Endothelial cell of umbilical vein (primary cell): ENCODE results near the gene FLNB. TPM values are rescaled to one million over a fixed set of nuclear protein-coding genes. Genes with fewer than 3 reads are reported as not detected.

ENCODE experiments used
- BruUV-seq: library from RNA; stranded (reverse); fragments of 400-500 nt; replicated peaks from 2 replicates; lab custom pipeline; 2021; lab: Mats Ljungman, UMichigan
- CTCF ChIA-PET: fragments of 300-600, 350-600 bp; sonication (Branson Sonifier 250); formaldehyde crosslinking; loops from one replicate; lab custom pipeline; 2021; ENCODE audit warnings: antibody characterized with exemption, inconsistent platforms; lab: Charles Lee
- POLR2A ChIA-PET: fragments of 300-600, 350-600 bp; sonication (Branson Sonifier 250); formaldehyde crosslinking; loops from one replicate; lab custom pipeline; 2021; ENCODE audit warnings: antibody characterized with exemption, inconsistent platforms; lab: Charles Lee
- DNase-seq: peaks from one replicate; pipeline ENCODE4 v3.0.0-alpha.2; 2011; ENCODE audit warnings: low read depth, low spot score
- FAIRE-seq: peaks from 2 replicates; lab custom pipeline; 2011; peaks lifted over from hg19 to GRCh38; lab: Jason Lieb, UNC
- H2AFZ ChIP-seq: 2 replicates; pipeline ENCODE4 v1.6.0; 2012; ENCODE audit warnings: low read depth, low read length, control low read depth, inconsistent platforms
- H3K27ac ChIP-seq: 2 replicates; pipeline ENCODE4 v1.5.1; 2011; ENCODE audit warnings: low read depth, mild to moderate bottlenecking, control low read depth, low read length, moderate library complexity; ENCODE audit not compliant: insufficient read depth
- H3K27me3 ChIP-seq, 2 experiments: 2 replicates each; pipeline versions ENCODE4 v1.6.0 to v1.6.1; 2011; ENCODE audit warnings: low read length in 2 of 2, mixed read lengths in 1 of 2; ENCODE audit not compliant: control insufficient read depth in 2 of 2, insufficient read depth in 2 of 2
- H3K36me3 ChIP-seq, 2 experiments: 2 replicates in 1 of 2; 3 replicates in 1 of 2; pipeline ENCODE4 v1.5.1; 2011; ENCODE audit warnings: low read length in 2 of 2, mild to moderate bottlenecking in 1 of 2, moderate library complexity in 1 of 2; ENCODE audit not compliant: control insufficient read depth in 2 of 2, insufficient read depth in 2 of 2; ENCODE audit errors: extremely low read depth in 1 of 2
- H3K4me1 ChIP-seq: 3 replicates; pipeline ENCODE4 v1.5.1; 2011; ENCODE audit warnings: mild to moderate bottlenecking, low read length; ENCODE audit not compliant: control insufficient read depth, insufficient read depth; ENCODE audit errors: extremely low read depth
- H3K4me2 ChIP-seq: 2 replicates; pipeline ENCODE4 v1.6.1; 2011; ENCODE audit warnings: low read length, control low read depth, mixed read lengths; ENCODE audit not compliant: insufficient read depth
- H3K4me3 ChIP-seq, 3 experiments: fragments of 200-600 bp in 1 of 3; sonication (generic), shearing (Covaris generic) in 1 of 3; replicated peaks in 1 of 3; 2 replicates each; pipeline ENCODE4 v1.5.1; 2011 to 2016; ENCODE audit warnings: control low read depth in 3 of 3, low read length in 3 of 3, mild to moderate bottlenecking in 2 of 3, inconsistent platforms in 1 of 3, low read depth in 1 of 3, moderate library complexity in 1 of 3; ENCODE audit not compliant: insufficient read depth in 1 of 3
- H3K79me2 ChIP-seq: 2 replicates; pipeline ENCODE4 v1.6.0; 2012; ENCODE audit warnings: low read length, inconsistent platforms; ENCODE audit not compliant: control insufficient read depth, insufficient read depth
- H3K9ac ChIP-seq: replicated peaks from 2 replicates; pipeline ENCODE3; 2011; ENCODE audit warnings: low read length, control low read depth; ENCODE audit not compliant: insufficient read depth; ENCODE audit errors: extremely low read depth
- H3K9me1 ChIP-seq: replicated peaks from 3 replicates; pipeline ENCODE4 v1.6.0; 2011; ENCODE audit warnings: mild to moderate bottlenecking, low read length; ENCODE audit not compliant: control insufficient read depth, insufficient read depth; ENCODE audit errors: extremely low read depth
- H3K9me3 ChIP-seq: replicated peaks from 2 replicates; pipeline ENCODE4 v1.5.1; 2012; ENCODE audit warnings: low read length, inconsistent platforms; ENCODE audit not compliant: control insufficient read depth, insufficient read depth
- H4K20me1 ChIP-seq: replicated peaks from 2 replicates; pipeline ENCODE3; 2011; ENCODE audit warnings: mild to moderate bottlenecking, low read length; ENCODE audit not compliant: control insufficient read depth, insufficient read depth; ENCODE audit errors: extremely low read depth
- EZH2 ChIP-seq: IDR thresholded peaks from 2 replicates; pipeline ENCODE4 v1.6.1; 2012; ENCODE audit warnings: borderline replicate concordance, low read depth, mild to moderate bottlenecking, moderate library complexity, low read length, inconsistent platforms; ENCODE audit not compliant: severe bottlenecking
- FOS ChIP-seq: IDR thresholded peaks from 2 replicates; pipeline ENCODE4 v1.6.1; 2011; ENCODE audit warnings: mild to moderate bottlenecking, low read length, moderate library complexity, borderline replicate concordance; ENCODE audit not compliant: insufficient read depth
- GATA2 ChIP-seq: IDR thresholded peaks from 2 replicates; pipeline ENCODE4 v1.7.0; 2011; ENCODE audit warnings: low read depth, mild to moderate bottlenecking, moderate library complexity, mixed read lengths, low read length; ENCODE audit not compliant: insufficient read length, insufficient read depth
- JUN ChIP-seq: IDR thresholded peaks from 2 replicates; pipeline ENCODE4 v1.6.1; 2011; ENCODE audit warnings: borderline replicate concordance, low read depth; ENCODE audit not compliant: insufficient read length, insufficient read depth
- MYC ChIP-seq: IDR thresholded peaks from one replicate; pipeline ENCODE4 v1.6.1; 2011; ENCODE audit warnings: mild to moderate bottlenecking, low read depth, low read length
- POLR2A ChIP-seq: IDR thresholded peaks from 2 replicates; pipeline ENCODE4 v1.6.1; 2012; ENCODE audit warnings: low read depth, mild to moderate bottlenecking, control low read depth, low read length
- POLR2AphosphoS5 ChIP-seq: IDR thresholded peaks from 2 replicates; pipeline ENCODE4 v1.6.1; 2012; ENCODE audit warnings: low read depth, mild to moderate bottlenecking, control low read depth, low read length, moderate library complexity; ENCODE audit not compliant: insufficient read depth
- dilution Hi-C: fragments of 300-500 bp; cut with MboI; formaldehyde crosslinking; loops from one replicate; pipeline ENCODE4 v1.15.0; 2019; ENCODE audit warnings: low sequenced_read_pairs; ENCODE audit not compliant: extremely low pct_ligation_motif_present
- intact Hi-C: fragments of 100-400 bp; cut with micrococcal nuclease; formaldehyde crosslinking; loops from one replicate; pipeline ENCODE4 v1.10.0; 2022
- polyA plus RNA-seq, 4 experiments: library from polyadenylated mRNA; depleted of rRNA in 3 of 4; stranded (reverse) in 3 of 4; unstranded in 1 of 4; fragments of >200 nt; gene quantifications; 2 replicates each; pipeline versions ENCODE4 v1.2.1 to v1.2.3, GENCODE V29; 2011 to 2012; ENCODE audit warnings: missing spikeins in 1 of 4
- total RNA-seq: library from RNA; stranded (reverse); gene quantifications from 2 replicates; pipeline ENCODE4 v1.2.3, GENCODE V29; 2021
- TF ChIP-seq, protein P1 (sequence below): IDR thresholded peaks from 2 replicates; pipeline ENCODE4 v1.6.1; 2011; ENCODE audit not compliant: insufficient read depth, insufficient read length
- TF ChIP-seq, protein P2 (sequence below), 2 donors: IDR thresholded peaks; 1 replicate in 1 of 2; 2 replicates in 1 of 2; pipeline ENCODE4 v1.5.1; 2011; ENCODE audit warnings: low read length in 2 of 2, mild to moderate bottlenecking in 2 of 2, moderate library complexity in 2 of 2, control low read depth in 1 of 2, inconsistent platforms in 1 of 2, low read depth in 1 of 2; ENCODE audit not compliant: insufficient read depth in 1 of 2; ENCODE audit errors: extremely low read depth in 1 of 2

Gene FLNB
- total and polyA plus RNA-seq, 2 donors (not counting 3 experiments of a cell fraction or from before 2014, with no cell fraction given), result 479 to 670 TPM

DNA sequence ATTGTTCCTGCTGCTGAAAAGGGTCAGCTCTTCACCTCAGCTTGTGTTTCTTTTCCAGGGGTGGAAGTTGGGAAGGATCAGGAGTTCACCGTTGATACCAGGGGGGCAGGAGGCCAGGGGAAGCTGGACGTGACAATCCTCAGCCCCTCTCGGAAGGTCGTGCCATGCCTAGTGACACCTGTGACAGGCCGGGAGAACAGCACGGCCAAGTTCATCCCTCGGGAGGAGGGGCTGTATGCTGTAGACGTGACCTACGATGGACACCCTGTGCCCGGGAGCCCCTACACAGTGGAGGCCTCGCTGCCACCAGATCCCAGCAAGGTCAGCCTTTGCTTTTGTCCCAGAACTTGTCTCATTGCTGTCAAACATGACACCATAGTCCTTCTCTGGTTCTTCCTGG lies 113.0 kb downstream of the FLNB start:
- Histone ChIP-seq H3K79me2 (peaks cover 53% of the 10 kb centered on the region), H4K20me1 (no peaks in the 10 kb centered on the region), H3K9me3 (no peaks in the 10 kb centered on the region), H3K27ac (no peak overlapping the region), H3K4me3 (no peak overlapping the region), H3K36me3 (peaks cover 55 to 70% of the 10 kb centered on the region in 2 experiments), H3K4me2 (no peak overlapping the region), H3K27me3 (no peaks in the 10 kb centered on the region), H3K9ac (no peak overlapping the region), H2AFZ (no peak overlapping the region), H3K4me1 (peaks cover 45% of the 10 kb centered on the region), H3K9me1 (no peaks in the 10 kb centered on the region)
- TF ChIP-seq POLR2AphosphoS5 (no peak), GATA2 (no peak), FOS (no peak), MYC (no peak), JUN (no peak), EZH2 (no peak), POLR2A (no peak)
- TF ChIP-seq, protein P1, sequence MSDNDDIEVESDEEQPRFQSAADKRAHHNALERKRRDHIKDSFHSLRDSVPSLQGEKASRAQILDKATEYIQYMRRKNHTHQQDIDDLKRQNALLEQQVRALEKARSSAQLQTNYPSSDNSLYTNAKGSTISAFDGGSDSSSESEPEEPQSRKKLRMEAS, result no peak
- TF ChIP-seq, protein P2, sequence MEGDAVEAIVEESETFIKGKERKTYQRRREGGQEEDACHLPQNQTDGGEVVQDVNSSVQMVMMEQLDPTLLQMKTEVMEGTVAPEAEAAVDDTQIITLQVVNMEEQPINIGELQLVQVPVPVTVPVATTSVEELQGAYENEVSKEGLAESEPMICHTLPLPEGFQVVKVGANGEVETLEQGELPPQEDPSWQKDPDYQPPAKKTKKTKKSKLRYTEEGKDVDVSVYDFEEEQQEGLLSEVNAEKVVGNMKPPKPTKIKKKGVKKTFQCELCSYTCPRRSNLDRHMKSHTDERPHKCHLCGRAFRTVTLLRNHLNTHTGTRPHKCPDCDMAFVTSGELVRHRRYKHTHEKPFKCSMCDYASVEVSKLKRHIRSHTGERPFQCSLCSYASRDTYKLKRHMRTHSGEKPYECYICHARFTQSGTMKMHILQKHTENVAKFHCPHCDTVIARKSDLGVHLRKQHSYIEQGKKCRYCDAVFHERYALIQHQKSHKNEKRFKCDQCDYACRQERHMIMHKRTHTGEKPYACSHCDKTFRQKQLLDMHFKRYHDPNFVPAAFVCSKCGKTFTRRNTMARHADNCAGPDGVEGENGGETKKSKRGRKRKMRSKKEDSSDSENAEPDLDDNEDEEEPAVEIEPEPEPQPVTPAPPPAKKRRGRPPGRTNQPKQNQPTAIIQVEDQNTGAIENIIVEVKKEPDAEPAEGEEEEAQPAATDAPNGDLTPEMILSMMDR (IDR thresholded peaks at IDR 0.05; ENCODE audit: extremely low read depth in 1 of 2, insufficient read depth in 1 of 2, low read depth in 1 of 2, low read length in 2 of 2), result no peak
- dilution Hi-C loops, result no loop called here
- FAIRE-seq, result no peak
- DNase-seq, result no peak
- no TSS peak for BruUV-seq
- POLR2A ChIA-PET, result no interaction called here
- intact Hi-C loops, result no loop called here
- CTCF ChIA-PET, result no interaction called here
